ENCODE results near the gene MUC4.

MUC4 gene

DNA sequence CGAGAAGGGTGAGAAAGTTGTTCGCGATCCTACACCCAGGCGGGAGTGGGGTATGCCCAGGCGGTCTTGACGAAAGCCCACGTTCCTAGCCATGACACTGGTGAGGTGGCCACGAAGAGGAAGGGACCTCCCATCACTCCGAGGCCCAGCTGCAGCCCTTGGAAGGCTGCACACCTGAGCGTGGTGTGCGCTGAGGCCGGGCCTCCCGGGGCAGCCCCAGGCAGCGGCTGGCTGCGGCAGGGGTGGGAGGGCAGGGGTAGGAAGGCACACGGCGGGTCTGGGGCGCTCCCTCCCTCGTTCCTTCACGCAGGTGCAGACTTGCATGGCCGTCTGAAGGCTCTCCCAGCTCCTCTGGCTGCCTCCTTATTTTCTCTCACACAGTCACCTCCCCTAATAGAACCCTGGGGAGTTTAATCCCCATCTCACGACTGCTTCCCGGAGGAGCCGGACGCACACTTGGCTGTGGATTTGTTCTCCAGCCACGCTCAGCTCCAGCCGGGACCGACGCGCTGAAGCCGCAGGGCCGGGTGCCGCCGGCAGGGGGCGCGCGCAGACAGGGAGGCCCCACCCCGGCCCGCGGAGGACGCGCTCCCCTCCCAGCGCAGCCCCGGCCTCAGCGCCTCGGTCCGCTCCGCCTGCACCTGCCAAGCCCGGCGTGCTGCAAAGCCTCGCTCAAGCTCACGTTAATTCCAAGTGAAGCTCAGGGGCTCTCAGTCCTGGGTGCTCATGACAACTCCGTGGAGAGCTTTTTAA, 37.8 kb upstream of the MUC4 start:
- TF ChIP-seq, protein P1, sequence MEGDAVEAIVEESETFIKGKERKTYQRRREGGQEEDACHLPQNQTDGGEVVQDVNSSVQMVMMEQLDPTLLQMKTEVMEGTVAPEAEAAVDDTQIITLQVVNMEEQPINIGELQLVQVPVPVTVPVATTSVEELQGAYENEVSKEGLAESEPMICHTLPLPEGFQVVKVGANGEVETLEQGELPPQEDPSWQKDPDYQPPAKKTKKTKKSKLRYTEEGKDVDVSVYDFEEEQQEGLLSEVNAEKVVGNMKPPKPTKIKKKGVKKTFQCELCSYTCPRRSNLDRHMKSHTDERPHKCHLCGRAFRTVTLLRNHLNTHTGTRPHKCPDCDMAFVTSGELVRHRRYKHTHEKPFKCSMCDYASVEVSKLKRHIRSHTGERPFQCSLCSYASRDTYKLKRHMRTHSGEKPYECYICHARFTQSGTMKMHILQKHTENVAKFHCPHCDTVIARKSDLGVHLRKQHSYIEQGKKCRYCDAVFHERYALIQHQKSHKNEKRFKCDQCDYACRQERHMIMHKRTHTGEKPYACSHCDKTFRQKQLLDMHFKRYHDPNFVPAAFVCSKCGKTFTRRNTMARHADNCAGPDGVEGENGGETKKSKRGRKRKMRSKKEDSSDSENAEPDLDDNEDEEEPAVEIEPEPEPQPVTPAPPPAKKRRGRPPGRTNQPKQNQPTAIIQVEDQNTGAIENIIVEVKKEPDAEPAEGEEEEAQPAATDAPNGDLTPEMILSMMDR (IDR thresholded peaks at IDR 0.05; ENCODE audit: control extremely low read depth, extremely low read depth, low read depth, missing control alignments) = peak; percentile 69
- DNase-seq (ENCODE audit: extremely low spot score) = no peak
- POLR2A ChIA-PET = no interaction called here
- CTCF ChIA-PET = interaction anchor here (0.6 to 15.5 kb wide), 39 partner anchors 8 to 576 kb away, joined by 3 to 254 read pairs (median 5); partner anchors contain the start of genes PPP1R2 and TNK2

DNA sequence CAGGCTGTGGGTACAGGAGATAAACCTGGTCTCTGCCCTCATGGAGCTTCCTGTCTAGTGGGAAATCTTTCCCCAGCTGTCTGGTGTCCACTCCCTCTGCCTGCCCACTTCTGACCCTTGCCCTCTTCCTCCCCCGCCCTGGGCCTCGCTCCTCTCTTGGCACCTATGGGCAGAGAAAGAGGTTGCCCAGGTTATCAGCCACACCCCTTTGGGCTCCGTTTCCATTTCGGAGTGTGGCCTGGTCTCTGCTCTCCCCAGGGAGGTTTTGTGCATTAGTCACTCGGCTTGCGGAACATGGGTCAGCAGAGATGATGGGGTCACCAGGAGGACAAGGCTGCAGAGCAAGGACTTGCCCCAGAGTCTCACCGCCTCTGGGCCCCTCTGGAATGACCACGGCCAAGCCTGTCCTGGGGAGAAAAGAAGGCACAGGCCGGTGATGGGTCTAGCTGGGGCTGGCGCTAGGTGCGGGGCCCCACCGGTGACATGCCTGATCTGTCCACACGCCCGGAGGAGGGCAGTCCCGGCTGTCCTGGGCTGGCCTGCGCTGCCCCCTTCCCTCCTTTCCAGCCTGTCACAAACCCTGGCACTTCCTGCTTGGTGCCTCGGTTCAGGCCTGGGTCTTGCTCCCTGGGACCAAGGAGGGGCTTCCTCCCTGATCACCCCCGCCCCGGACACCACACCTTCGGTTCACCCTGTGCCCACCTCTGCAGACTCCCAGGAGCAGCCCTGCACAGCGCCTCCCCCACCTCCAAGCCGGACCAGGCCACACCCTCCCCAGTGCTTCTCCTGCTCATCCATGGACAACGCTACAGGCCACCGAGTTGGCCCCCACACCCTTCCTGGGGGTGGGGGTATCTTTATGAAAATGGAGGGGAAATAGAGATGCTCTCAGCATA, 35.6 kb upstream of the MUC4 start:
- ChIA-PET CTCF (interaction anchor here (0.7 to 1.2 kb wide), 3 partner anchors 12 to 60 kb away, joined by 3 to 5 read pairs (median 3); no protein-coding TSS in a partner anchor), POLR2A (no interaction called here)
- TF ChIP-seq, protein P1 (IDR thresholded peaks at IDR 0.05; ENCODE audit: control extremely low read depth, extremely low read depth, low read depth, missing control alignments) = no peak
- no peak for DNase-seq (ENCODE audit: extremely low spot score)

DNA sequence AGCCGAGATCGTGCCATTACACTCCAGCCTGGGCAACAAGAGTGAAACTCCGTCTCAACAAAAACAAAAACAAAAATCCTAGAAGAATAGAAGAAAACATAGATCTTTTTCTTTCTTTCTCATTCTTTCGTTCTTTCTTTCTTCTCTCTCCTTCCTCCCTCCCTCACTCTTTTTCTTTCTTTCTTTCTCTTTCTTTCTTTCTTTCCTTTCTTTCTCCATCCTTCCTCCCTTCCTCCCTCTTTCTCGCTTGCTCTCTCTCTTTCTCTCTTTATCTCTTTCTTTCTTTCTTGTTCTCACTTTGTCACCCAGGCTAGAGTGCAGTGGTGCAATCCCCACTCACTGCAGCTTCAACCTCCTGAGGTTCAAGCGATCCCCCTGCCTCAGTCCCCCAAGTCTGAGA, 33.8 kb upstream of the MUC4 start:
- DNase-seq (ENCODE audit: extremely low spot score) = no peak
- CTCF ChIA-PET = no interaction called here
- TF ChIP-seq, protein P1 (IDR thresholded peaks at IDR 0.05; ENCODE audit: control extremely low read depth, extremely low read depth, low read depth, missing control alignments) = no peak
- POLR2A ChIA-PET = no interaction called here

DNA sequence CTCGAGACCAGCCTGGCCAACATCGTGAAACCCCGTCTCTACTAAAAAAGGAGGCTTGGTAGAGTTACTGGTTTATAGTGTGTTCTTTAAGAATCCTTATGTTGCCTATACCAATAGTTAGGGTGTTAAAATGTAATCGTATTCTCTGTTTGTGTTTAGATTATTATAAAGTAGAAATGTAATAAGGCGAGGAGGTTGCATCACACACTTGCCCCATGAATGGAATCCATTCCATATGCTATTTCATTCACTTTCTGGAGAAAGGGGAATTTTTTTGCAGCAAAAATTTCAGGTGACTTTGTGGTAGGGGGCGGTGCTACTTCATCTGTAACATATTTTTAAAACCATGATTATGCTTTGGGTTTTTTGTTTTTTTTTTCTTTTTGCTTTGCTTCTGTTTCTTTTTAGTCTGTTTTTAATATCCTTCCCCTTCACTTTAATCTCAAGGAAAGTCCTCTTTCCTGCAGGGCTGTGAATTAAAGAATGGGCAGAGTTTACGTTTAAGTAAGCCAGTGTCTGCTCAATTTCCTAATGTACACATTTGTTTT, 33.0 kb upstream of the MUC4 start:
- TF ChIP-seq, protein P1 (IDR thresholded peaks at IDR 0.05; ENCODE audit: control extremely low read depth, extremely low read depth, low read depth, missing control alignments) = no peak
- no peak for DNase-seq (ENCODE audit: extremely low spot score)
- ChIA-PET POLR2A (no interaction called here), CTCF (interaction anchor here (2.5 kb wide), 1 partner anchor 50 kb away, joined by 9 read pairs; no protein-coding TSS in a partner anchor)

DNA sequence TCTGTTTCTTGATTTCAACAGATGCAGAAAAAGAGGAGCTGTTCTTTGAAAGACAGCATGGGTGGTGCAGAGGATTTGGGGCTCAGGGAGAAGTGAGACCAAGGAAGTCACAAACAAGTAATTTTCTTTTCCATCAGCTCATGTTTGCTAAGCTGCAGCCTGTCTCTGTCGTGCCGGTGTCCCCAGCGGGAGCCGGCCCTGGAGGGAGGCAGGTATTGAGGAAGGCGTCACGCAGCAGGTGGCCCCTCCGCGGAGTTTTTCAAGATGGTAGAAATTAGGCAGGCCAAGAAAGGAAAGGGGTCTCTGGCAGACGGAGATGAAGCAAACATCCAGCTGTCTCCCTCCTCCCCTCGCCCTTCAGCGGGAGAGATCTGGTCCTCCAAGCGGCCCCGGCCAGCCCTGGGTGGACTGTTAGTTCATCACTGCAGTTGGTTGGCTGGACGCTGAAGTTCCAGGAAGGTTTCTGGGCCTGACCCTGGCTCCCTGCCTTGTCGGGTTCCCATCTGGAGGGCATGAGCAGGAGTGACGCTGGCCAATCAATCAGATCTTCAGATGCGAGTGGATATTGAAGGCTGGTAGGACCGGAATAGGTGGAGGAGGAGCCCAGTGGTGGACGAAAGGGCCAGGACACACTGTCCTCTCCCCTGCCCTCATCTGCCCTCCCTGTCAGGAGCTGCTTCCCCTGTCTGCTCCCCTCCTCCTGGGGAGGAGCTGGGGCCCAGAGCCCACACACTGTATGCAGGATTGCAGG, 27.7 kb upstream of the MUC4 start:
- ChIA-PET CTCF (interaction anchor here (0.6 to 5.4 kb wide), 6 partner anchors 11 to 979 kb away, joined by 3 to 63 read pairs (median 5); partner anchors contain the start of gene XXYLT1), POLR2A (no interaction called here)
- no peak for DNase-seq (ENCODE audit: extremely low spot score)
- TF ChIP-seq, protein P1 (IDR thresholded peaks at IDR 0.05; ENCODE audit: control extremely low read depth, extremely low read depth, low read depth, missing control alignments) = no peak

All from GM10248 (cell line).